Peyer's patch (tissue), 4 donors: Measurements from ENCODE around the gene MRPL12.

Experiments used
- POLR2A ChIP-seq, 2 donors: fragments of 450-650 bp; IDR thresholded peaks; one replicate each; pipeline ENCODE4 v1.5.1; 2017; ENCODE audit warnings: antibody characterized with exemption in 2 of 2, mild to moderate bottlenecking in 2 of 2, moderate library complexity in 2 of 2
- TF ChIP-seq, protein P1 (sequence below), 6 experiments: fragments of 450-650 bp in 4 of 6; fragments of 200-600 bp in 2 of 6; sonication (generic) in 1 of 6; IDR thresholded peaks; one replicate each; pipeline ENCODE4 v1.5.1; 2017 to 2019; ENCODE audit warnings: antibody characterized with exemption in 6 of 6, mild to moderate bottlenecking in 3 of 6, moderate library complexity in 1 of 6

DNA sequence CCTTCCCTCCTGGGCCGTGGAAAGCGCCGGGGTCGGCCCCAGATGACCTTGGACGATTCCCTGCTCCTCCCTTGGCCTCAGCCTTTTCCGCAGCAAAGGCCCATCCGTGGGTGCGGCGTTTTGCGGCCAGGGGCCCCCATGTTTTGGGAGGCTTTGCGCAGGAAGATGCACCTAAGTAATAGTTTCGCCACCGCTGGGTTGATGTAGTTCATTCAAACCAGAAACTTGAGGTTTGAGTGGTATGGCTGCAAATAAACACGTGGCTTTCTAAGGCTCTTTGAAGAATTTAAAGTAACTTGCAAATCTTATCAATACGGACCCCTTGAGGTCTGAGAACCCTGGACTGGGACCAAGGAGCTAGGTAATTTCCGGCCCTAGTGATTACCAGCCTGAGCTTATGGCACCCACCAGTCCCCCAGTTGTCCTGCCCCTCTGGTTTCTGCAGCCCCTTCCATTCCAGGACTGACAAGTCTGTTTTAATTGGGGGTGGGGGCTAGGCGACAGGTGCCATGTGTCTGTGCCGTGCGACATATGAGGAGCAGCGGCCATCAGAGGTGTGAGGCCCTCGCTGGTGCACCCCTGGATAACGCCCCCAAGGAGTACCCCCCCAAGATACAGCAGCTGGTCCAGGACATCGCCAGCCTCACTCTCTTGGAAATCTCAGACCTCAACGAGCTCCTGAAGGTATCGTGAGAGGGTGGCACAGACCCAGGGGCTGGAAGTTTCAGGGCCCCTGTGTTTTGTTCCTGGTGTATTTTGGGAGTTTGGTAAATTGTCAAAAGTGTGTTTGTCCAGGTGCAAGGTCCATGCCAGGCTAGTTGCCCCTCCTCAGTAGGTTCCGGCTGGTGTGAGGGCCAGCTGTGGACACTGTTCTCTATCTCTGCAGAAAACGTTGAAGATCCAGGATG is 834 bp downstream of the MRPL12 start:
- TF ChIP-seq, protein P1, sequence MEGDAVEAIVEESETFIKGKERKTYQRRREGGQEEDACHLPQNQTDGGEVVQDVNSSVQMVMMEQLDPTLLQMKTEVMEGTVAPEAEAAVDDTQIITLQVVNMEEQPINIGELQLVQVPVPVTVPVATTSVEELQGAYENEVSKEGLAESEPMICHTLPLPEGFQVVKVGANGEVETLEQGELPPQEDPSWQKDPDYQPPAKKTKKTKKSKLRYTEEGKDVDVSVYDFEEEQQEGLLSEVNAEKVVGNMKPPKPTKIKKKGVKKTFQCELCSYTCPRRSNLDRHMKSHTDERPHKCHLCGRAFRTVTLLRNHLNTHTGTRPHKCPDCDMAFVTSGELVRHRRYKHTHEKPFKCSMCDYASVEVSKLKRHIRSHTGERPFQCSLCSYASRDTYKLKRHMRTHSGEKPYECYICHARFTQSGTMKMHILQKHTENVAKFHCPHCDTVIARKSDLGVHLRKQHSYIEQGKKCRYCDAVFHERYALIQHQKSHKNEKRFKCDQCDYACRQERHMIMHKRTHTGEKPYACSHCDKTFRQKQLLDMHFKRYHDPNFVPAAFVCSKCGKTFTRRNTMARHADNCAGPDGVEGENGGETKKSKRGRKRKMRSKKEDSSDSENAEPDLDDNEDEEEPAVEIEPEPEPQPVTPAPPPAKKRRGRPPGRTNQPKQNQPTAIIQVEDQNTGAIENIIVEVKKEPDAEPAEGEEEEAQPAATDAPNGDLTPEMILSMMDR (IDR thresholded peaks at IDR 0.05), result no peak
- no peak for TF ChIP-seq POLR2A (IDR thresholded peaks at IDR 0.05)
